WI38 (cell line): ENCODE results near the gene RGS1.

Experiments
- H3K4me3 ChIP-seq: 2 replicates; pipeline ENCODE4 v1.5.1; 2011; ENCODE audit warnings: low read depth, mild to moderate bottlenecking, control low read depth, low read length
- CTCF ChIP-seq: IDR thresholded peaks from 2 replicates; pipeline ENCODE4 v1.5.1; 2012; ENCODE audit warnings: low read depth, mild to moderate bottlenecking, control low read depth, low read length

RGS1 gene

GRCh38 chr1:192555399-192555798 lies 20.2 kb upstream of the RGS1 start:
- H3K4me3 ChIP-seq, result no peak overlapping the region
- TF ChIP-seq CTCF, result no peak

GRCh38 chr1:192557841-192558595 lies 17.6 kb upstream of the RGS1 start:
- H3K4me3 ChIP-seq, result no peak overlapping the region
- no peak for TF ChIP-seq CTCF

- TF ChIP-seq CTCF, result no peak
- H3K4me3 ChIP-seq, result no peak overlapping the region
Measured at GRCh38 chr1:192559115-192560006, 16.2 kb upstream of the RGS1 start.

GRCh38 chr1:192561301-192561700 lies 14.3 kb upstream of the RGS1 start:
- no peak for TF ChIP-seq CTCF
- no peak overlapping the region for H3K4me3 ChIP-seq

- H3K4me3 ChIP-seq, result no peak overlapping the region
- no peak for TF ChIP-seq CTCF
Measured at GRCh38 chr1:192563129-192563528, 12.4 kb upstream of the RGS1 start.

GRCh38 chr1:192564099-192564498 lies 11.5 kb upstream of the RGS1 start:
- H3K4me3 ChIP-seq, result no peak overlapping the region
- TF ChIP-seq CTCF, result no peak

GRCh38 chr1:192565946-192566345 lies 9.6 kb upstream of the RGS1 start:
- TF ChIP-seq CTCF, result no peak
- no peak overlapping the region for H3K4me3 ChIP-seq
